AG08395 (cell line): ENCODE results near the gene TIMM21.

ENCODE experiments used
- DNase-seq: peaks from one replicate; pipeline ENCODE4 v3.0.0; 2012; ENCODE audit warnings: mixed read lengths, low spot score

TIMM21 gene

DNA sequence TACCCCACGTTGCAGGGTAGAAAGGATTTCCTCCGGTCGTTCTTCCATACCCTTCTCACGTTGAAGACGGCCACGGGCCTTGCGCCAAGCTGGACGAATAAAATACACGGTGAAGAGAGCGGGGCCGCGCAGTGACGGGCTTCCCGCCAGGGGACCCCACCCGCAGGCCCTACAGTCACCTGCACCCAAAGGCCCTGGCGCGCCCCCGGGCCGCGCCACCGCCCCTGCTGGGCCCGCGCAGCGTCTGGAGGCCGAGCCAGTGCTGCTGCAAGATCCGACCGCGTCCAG, 888 bp upstream of the TIMM21 start:
- no peak for DNase-seq

DNA sequence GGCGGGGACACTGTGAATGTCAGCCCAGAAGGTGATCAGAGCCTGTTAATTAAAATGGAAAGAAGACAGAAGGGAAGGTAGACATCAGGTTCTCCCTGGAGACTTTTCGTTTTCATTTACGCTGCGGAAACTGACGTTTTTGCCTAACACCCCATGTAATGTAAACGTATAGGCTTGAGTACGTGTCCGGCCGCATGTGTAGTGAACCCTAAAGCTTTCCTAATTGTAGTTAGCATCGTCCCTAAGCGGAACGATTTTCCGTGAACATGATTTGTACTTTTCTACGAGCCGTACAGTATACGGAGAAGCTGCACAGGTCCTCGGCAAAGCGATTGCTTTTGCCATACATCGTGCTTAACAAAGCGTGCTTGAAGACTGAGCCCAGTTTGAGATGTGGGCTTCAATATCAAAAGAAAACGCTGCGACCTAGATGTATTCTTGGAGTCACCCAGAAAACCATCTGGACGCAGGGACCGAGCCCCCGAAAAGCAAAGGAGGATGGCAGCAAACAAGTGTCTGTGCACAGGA, 284 bp downstream of the TIMM21 start:
- DNase-seq: no peak

DNA sequence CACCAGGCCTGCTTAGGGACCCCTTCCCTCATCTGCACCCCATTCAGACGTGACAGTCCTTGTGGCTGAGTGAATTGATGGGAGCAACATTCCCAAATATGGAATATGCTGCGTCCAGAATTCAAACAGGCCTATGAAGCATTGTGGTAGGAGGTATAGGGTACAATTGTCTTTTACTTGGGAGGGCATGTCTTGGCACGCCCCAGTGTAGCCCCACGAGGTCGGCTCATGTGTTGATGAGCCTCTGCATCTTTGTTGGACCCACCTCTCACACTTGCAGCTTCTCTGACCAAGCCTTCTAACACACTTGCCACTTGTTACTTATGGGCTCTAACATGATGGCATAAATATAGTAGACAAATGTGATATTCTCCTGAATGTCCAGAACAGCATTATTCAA, 1.6 kb downstream of the TIMM21 start:
- no peak for DNase-seq

DNA sequence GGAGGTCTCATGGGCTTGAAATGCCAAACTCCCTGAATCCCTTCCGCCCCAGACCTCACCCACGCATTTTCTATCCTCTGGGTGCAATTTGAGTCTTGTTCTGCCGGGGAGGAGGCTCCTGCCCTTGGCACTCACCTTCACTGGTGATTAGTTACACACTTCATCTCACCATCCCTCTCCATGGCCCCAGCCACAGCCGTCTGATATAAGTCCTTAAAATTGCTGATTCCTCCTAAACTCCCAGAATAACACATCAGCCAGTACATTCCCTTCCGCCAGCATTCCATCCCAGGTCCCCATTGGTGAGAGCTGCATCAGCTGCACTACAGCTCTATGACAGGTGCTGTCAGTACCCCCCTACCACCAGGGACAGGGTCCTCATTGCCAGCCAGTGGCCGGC, 3.9 kb downstream of the TIMM21 start:
- DNase-seq: no peak

DNA sequence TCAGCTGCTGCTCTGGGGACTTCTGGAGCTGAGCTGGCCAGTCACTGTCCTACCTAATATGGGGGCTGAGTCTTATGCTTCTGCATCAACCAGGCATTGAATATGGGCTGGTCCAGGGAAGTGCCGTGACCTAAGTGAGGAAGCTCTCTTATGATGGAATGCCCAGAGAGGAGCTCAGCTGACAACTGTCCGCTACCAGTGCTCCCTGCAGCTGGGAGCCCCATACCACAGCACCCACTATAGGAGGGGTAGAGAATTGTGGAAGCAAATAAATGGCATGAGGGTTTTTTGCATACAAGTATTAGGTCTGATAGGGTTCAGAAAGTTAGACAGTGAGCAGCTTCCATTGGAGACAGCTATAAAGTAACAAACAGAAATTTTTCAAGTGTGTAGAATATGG, 4.5 kb downstream of the TIMM21 start:
- no peak for DNase-seq

DNA sequence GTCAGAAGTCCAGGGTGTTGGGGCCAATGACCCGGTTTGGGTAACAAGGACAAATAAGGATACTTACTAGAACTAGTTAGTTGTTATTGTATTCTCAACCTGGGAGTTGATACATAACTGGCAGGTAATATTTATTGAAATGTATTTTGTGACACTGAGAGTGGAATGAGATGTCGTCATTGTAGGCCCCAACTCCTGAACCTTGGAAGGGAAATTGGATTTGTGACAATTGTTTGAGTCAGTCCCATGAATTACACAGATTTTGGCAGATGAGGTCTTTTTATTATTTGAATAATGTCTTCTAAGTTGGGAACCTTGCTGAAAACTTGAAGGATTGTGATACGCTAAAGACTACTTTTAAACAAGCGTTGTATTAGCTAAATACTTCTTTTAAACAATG, 5.1 kb downstream of the TIMM21 start:
- DNase-seq: no peak

DNA sequence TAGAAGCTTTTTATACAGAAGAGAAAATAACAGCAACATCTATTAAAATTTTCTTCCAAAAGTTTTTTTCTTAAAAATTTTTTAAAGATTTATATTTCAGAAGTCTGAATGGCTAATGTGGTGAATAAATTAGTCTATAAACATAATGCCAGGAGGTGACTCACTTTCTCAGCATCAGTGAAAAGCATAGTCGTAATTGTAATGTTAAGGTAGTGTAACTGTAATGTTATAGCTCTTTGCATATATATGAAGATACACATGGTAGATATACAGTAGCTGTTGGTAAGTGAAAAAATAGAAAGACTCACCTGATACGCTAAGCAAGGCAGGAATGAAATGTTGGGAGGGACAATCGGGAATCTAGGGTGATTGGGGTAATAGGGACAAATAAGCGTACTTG, 5.5 kb downstream of the TIMM21 start:
- no peak for DNase-seq

DNA sequence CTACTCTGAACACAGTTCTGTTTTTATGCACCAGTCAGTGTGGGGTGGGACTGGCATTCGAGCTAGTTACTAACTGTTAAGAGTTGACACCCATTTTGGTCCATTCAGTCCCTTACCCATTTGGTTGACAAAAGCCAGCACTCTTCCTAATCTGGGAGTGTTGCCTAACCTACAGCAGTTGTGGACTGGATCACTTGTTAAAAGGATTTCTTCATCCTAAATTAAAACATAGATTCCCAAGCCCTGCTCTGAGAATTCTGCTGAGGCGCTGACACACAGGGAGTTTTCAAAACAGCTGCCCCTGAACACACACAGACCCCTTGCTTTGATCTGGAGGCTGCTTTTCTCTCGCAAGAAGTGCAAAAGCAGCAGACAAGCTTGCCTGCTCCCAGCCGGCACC, 6.4 kb downstream of the TIMM21 start:
- DNase-seq: no peak

DNA sequence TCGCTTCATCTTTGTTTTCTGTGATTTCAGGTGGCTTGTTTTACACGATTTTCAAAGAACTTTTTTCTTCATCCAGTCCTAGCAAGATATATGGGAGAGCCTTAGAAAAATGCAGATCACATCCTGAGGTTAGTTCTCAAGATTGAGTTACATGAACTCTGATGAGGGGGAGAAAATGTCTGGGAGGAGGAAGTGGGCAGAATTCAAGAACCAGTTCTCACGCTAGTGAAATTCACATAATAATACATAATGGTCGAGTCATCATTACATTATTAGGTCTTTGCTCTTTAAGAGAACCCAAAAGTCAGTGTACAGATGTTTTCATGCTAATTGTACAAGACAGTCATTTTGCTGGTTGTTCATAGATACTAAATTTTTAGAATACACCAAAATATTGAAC, 7.0 kb downstream of the TIMM21 start:
- DNase-seq: no peak

DNA sequence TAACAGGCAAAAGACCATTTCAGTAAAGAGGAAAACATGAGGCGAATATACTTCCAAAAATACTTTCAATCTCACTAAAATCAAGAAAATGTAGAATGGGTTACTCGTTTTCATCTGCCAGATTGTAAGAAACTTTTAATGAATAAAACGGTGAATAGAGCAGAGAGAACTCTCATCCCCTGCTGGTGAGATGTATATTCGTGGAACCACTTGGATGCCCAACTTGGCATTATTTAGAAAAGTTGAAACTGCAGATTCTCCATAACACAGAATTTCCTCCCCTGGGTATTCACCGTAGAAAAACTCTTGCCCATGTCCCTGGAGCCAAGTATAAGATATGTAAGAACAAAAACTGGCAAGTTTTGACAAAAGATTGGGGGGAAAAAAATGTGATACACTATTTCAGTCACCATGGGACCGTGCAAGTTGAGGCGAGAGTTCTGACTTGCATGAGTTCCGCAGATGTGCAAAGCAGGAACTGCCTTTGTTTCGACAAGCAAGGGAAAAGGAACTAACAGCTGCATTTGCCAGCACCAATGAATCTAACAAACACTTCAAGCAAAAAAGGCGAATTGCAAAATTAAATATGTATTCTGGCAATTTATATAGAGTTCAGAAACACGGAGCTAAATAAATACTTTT, 14.8 kb downstream of the TIMM21 start:
- DNase-seq: no peak

DNA sequence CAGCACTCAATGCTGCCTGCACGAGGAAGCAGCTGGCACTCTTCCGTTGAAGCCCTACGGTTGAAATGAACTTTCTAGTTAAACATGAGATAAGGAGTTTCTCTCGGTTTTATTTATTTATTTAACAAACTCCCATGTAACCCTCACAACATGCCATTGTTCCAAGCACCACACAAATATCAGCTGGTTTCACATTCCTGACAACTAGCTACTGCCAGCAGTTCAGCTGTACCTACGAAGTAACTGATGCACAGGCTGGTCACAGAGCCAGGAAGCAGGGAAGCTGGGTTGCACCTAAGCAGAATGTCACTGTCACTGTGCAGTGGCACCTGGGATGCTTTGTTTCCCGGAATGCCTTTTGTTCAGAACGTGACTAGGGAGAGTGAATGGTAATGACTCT, 18.1 kb downstream of the TIMM21 start:
- DNase-seq: no peak

DNA sequence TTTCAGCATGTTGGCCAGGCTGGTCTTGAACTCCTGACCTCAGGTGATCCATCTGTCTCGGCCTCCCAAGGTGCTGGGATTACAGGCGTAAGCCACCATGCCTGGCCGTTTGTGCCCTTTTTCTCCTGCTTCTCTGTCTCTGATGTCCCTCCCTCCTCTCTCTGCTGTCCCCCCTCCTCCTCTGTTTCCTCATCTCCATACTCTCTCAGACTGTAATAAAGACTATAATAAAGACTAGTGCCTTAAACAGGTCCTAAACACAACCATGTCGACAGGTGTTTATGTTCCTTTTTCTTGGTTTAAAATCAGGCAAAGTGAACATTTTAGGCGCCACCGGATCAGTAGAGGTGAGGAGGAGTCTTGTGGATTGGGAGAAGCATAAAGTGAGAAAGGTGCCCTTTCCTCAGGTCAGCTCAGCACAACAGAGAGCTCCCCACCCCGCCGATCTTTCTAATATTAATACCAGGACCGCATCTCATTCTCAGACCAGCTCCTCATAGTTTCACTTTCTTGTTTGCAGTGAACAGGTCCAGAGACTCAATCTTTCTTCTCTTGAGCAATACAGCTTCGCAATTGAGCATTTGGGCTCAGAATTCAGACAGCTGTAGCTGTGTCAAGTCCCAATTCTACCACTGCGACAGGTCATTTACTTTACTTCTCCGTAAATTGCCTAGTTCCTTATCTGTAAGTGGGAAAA, 23.7 kb downstream of the TIMM21 start:
- DNase-seq: no peak

DNA sequence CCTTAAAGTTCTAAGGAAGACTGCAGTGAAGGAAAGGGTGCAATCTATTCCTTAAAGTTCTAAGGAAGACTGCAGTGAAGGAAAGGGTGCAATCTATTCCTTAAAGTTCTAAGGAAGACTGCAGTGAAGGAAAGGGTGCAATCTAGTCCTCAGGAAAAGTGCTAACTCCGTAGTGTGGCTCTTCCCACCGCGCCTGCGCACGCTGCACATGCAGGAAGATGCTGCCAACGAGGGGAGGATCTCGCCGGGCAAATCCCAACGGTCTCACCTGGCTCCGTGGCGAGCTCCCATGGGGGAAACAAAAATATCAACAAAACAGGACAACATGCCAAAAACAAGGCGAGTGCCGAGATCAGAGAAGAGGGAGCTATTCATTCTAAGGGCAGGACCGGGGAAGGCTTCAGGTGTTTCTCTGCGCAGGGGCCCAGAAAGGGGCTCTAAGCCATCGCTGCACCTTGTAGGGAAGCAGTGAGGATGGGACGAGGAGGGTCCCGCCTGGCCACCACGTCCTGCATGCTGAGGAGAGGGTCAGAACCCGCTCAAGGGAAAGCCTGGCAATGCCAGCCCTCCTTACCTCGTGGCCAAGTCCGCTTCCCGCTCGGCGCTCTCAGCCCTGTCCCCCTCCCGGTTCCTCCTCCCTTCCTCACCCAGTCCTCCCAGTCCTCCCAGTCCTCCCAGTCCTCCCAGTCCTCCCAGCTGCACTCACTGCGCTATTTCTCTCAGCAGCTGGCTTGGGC, 24.5 kb downstream of the TIMM21 start:
- no peak for DNase-seq

DNA sequence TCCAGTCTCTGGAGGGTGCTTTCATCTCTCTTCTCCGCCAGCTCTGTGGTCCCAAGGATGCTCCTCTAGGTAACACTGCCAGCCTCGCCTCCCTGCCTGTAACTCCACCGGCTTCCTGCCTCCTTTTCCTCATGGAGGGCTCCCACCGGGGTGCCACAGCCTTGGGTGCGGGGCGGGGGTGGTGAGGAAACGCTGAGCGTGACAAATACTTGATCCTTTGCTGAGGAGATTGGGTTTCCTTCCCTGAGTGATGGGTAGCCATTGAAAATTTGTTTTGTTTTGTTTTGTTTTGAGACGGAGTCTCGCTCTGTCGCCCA, 25.1 kb downstream of the TIMM21 start:
- no peak for DNase-seq

DNA sequence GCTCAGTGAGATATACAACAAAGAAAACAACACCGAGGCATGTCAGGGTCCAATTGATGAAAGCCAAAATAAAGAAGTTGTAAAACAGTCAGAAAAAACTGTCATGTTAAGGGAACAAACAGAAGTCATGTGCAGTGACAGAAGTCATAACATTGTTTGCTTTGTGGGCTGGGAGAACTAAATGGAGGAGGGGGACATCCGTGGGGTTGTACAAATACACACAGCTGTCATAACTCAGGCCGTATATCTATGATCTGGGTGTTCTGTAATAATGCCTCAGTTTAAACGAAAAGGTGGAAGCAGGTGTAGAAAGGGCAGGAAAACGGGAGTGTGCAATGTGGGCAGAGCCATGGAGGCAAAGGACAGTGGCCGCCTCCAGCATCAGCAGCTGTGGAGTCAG, 27.3 kb downstream of the TIMM21 start:
- DNase-seq: no peak

DNA sequence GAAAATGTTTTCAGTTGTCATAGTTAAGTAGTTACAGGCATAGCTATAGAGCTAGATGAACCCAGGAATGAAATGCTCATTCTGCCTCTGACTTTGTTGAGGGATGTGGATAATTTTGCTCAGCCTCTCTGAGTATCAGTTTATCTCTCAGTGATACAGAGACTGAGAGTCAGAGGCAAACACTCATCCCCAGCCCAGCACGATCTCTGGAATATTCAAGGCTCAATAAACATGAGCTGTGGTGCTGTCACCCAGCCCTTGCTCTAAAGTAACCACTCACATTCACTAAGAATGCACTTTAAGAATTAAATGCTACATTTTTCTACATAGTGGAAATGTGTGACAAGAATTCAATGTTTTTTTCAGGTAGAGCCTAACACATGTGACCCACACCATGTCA, 30.6 kb downstream of the TIMM21 start:
- DNase-seq: no peak

DNA sequence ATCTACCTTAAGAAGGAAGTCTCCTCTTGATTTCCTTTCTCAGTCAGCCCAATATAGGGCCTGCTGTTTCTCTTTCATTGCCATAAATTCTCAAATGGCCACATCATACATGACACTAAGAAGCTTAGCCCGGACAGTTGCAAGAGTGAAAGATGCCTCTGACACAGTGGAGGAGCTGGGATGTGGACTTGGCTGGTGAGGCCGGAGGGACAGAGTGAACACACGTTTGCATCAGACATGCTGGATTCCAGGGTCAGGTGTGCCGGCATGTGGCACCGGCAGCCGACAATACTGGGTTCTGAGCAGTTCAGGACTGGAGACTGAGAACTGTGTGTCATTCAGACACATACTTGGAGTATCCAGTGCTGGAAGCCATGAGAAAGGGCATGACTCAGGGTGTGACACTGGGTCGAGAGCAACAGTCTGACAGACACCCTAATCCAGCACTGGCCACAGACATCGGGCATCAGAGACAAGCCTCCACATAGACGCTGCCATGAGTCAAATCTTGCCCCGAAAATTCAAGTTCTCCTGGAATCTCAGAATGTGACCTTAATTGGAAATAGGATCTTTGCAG, 31.4 kb downstream of the TIMM21 start:
- no peak for DNase-seq

DNA sequence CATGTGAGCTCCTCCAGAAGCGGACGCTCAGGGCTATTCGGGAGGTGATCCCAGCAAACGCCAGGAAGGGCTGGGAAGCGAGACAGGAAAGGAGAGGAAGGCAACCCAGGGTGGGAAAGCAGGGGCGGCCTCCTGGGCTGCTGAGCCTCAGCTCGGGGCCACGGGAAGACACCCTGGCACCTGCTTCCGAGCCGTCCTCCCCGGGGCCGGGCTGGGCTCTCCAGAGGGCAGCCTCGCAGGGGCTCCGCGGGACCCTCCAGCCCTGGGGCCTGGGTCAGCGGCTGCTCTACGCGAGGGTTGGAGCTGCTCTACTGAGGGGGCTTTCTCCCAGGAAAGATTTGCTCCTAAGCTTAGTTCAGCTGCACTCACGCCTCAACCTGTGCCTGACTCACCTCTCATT, 34.0 kb downstream of the TIMM21 start:
- no peak for DNase-seq

DNA sequence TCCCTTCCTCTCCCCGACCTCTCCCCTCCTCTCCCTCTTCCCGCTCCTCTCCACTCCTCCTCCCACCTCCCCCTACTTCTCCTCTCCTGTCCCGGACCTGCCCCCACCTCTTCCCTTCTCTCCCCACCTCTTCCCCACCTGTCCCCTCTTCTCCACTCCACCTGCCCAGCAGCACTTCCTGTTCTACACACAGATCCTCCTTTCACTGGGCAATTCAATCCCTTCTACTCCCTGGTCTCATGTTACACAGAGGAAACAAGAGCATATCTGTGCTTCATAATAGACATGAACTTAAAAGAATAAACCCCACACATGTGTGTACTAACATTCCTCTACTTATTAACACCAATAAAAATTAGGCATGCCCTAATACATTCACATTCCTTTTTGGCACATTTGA, 34.8 kb downstream of the TIMM21 start:
- DNase-seq: no peak

DNA sequence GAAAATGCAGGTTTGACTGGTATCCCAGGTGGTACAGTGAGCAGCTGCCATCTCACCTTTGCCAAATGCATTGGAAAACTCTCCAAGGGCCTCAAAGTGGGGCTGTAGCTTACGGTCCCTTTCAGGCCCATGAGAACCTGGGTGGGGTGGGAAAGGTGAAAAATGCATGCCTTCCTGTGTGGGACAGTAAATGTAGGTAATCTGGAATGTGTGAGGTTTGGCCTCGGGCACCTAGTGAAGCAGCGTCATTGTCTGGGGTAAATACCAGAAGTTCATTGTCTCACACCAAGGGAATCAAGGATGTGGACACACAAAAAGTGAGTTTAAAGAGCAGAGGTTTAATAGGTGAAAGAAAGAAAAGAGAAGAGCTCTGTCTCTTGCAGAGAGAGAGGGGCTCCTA, 36.6 kb downstream of the TIMM21 start:
- no peak for DNase-seq

DNA sequence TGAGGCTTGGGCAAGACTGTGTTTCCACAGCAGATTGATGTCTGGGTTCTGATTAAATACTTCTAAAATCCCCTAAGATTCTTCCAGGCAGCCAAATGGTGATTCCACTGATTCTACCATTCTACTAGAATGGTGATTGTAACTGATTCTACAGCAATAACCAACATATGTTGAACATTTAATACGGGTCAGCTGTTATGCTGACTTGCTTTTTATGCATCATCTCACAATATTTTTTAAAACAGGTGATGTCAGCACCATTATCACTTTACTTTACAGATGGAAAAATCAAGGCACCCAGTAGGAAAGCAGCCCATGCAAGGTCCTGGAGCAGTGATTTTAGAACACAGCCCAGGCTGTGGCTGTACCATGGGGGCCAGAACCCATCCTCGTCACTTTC, 37.5 kb downstream of the TIMM21 start:
- DNase-seq: no peak

DNA sequence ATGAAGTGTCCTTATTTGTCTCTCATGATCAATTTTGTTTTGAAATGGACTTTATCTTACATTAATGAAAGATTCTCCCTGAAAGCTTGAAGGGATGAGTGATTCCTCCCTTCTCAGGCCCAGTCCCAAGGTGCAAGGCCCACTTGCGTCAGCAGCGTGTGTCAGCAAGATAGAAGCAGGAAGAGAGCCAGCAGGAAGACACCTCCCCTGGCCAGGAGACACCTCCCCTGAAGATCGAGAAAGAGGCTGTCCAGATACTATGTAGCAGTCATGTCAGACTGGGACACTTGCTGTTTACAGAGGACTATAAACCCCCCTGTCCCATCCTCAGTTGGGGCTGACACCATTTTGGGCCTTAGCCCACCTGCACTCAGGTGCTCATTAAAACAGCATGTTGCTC, 38.3 kb downstream of the TIMM21 start:
- DNase-seq: no peak

DNA sequence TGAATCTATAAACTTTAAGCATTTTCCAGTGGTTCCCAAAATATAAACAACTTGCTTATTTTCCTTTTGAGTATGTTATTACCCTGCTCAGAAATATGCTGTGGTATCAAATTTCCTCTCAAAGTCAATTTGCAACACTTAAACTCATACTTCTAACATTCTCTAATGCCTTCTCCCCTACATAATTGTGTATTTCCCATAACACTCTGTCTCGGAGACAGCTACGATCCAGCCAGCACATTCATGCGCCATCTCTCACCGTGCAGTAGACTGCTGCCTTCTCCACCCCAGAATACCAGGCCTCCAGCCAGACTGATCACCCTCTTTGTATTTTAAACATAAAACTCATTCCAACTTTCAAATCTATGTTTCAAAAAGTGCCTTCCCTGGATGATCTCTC, 41.8 kb downstream of the TIMM21 start:
- peak; percentile 13 for DNase-seq
